IMR-90 (cell line): ENCODE measurements around the gene NKX6-2. TPM values are rescaled to one million over a fixed set of nuclear protein-coding genes. Genes with fewer than 3 reads are reported as not detected.

ENCODE experiments used
- ATAC-seq: fragments of 200-7000 bp; cut with Tn5 transposase; 2 replicates; pipeline ENCODE4 v1.9.1; 2020; ENCODE audit warnings: low read depth, mild to moderate bottlenecking, moderate library complexity
- BruUV-seq: library from RNA; stranded (reverse); fragments of 400-500 nt; replicated peaks from 2 replicates; lab custom pipeline; 2021; lab: Mats Ljungman, UMichigan
- CTCF ChIA-PET: fragments of 300-600 bp; formaldehyde crosslinking; extraction: SDS; loops from one replicate; lab custom pipeline; 2021; ENCODE audit warnings: antibody characterized with exemption; lab: Yijun Ruan, JAX
- POLR2A ChIA-PET: fragments of 300-600 bp; sonication (Branson Sonifier 250); formaldehyde crosslinking; loops from one replicate; lab custom pipeline; 2022; ENCODE audit warnings: antibody characterized with exemption; ENCODE audit not compliant: unreplicated experiment; lab: Charles Lee
- DNase-seq: peaks from one replicate; pipeline ENCODE4 v3.0.0; 2013
- H2AFZ ChIP-seq: replicated peaks from 2 replicates; pipeline ENCODE3; 2013; ENCODE audit warnings: low read length, mild to moderate bottlenecking; ENCODE audit not compliant: poor library complexity
- H2AK5ac ChIP-seq: 2 replicates; pipeline ENCODE4 v1.6.1; 2013; ENCODE audit warnings: low read depth, low read length, inconsistent platforms
- H2AK9ac ChIP-seq: replicated peaks from 2 replicates; pipeline ENCODE3; 2013; ENCODE audit warnings: mild to moderate bottlenecking, low read depth, low read length, moderate library complexity; ENCODE audit not compliant: poor library complexity
- H2BK120ac ChIP-seq: 2 replicates; pipeline ENCODE4 v1.6.1; 2013; ENCODE audit warnings: low read depth, low read length, inconsistent platforms
- H2BK15ac ChIP-seq: 3 replicates; pipeline ENCODE4 v1.6.1; 2013; ENCODE audit warnings: low read depth, low read length, inconsistent platforms
- H2BK20ac ChIP-seq: 2 replicates; pipeline ENCODE4 v1.6.1; 2013; ENCODE audit warnings: low read depth, mild to moderate bottlenecking, inconsistent platforms, low read length, moderate library complexity
- H2BK5ac ChIP-seq: 2 replicates; pipeline ENCODE4 v1.6.1; 2013; ENCODE audit warnings: mild to moderate bottlenecking, low read depth, low read length, inconsistent platforms; ENCODE audit not compliant: poor library complexity, severe bottlenecking
- H3K14ac ChIP-seq: replicated peaks from 2 replicates; pipeline ENCODE4 v1.6.1; 2013; ENCODE audit warnings: low read depth, low read length, inconsistent platforms
- H3K18ac ChIP-seq: 2 replicates; pipeline ENCODE4 v1.6.1; 2013; ENCODE audit warnings: low read depth, low read length, control low read depth
- H3K23ac ChIP-seq: 2 replicates; pipeline ENCODE4 v1.6.1; 2013; ENCODE audit warnings: low read depth, low read length, inconsistent platforms
- H3K27ac ChIP-seq: 2 replicates; pipeline ENCODE4 v1.5.1; 2013; ENCODE audit warnings: mild to moderate bottlenecking, control low read depth, low read length; ENCODE audit not compliant: insufficient read depth
- H3K27me3 ChIP-seq: 2 replicates; pipeline ENCODE4 v1.6.1; 2013; ENCODE audit warnings: low read length; ENCODE audit not compliant: control insufficient read depth, insufficient read depth
- H3K36me3 ChIP-seq: 2 replicates; pipeline ENCODE4 v1.6.1; 2013; ENCODE audit warnings: low read length, mixed read lengths; ENCODE audit not compliant: control insufficient read depth, insufficient read depth
- H3K4ac ChIP-seq: 2 replicates; pipeline ENCODE4 v1.6.1; 2013; ENCODE audit warnings: low read depth, low read length, inconsistent platforms
- H3K4me1 ChIP-seq: 2 replicates; pipeline ENCODE4 v1.6.1; 2013; ENCODE audit warnings: low read length, mixed read lengths; ENCODE audit not compliant: control insufficient read depth, insufficient read depth
- H3K4me2 ChIP-seq: 2 replicates; pipeline ENCODE4 v1.6.1; 2013; ENCODE audit warnings: low read depth, mild to moderate bottlenecking, control low read depth, low read length, moderate library complexity
- H3K4me3 ChIP-seq: 2 replicates; pipeline ENCODE4 v1.5.1; 2013; ENCODE audit warnings: low read depth, mild to moderate bottlenecking, control low read depth, low read length, moderate library complexity; ENCODE audit not compliant: insufficient read depth
- H3K56ac ChIP-seq: 2 replicates; pipeline ENCODE4 v1.6.1; 2013; ENCODE audit warnings: low read length, inconsistent platforms; ENCODE audit not compliant: insufficient read depth; ENCODE audit errors: extremely low read depth
- H3K79me1 ChIP-seq, 2 experiments: 2 replicates each; pipeline ENCODE4 v1.6.1; 2013; ENCODE audit warnings: low read length in 2 of 2, inconsistent platforms in 1 of 2, low read depth in 1 of 2
- H3K9ac ChIP-seq: 2 replicates; pipeline ENCODE4 v1.6.1; 2013; ENCODE audit warnings: low read depth, low read length, control low read depth
- H3K9me1 ChIP-seq: 2 replicates; pipeline ENCODE4 v1.6.1; 2013; ENCODE audit warnings: low read length, inconsistent platforms; ENCODE audit not compliant: insufficient read depth
- H3K9me3 ChIP-seq: 2 replicates; pipeline ENCODE4 v1.6.1; 2013; ENCODE audit warnings: low read length; ENCODE audit not compliant: control insufficient read depth, insufficient read depth
- H4K20me1 ChIP-seq: 2 replicates; pipeline ENCODE4 v1.6.1; 2013; ENCODE audit warnings: low read length, inconsistent platforms; ENCODE audit not compliant: insufficient read depth
- H4K5ac ChIP-seq: 2 replicates; pipeline ENCODE4 v1.6.1; 2013; ENCODE audit warnings: mild to moderate bottlenecking, low read depth, low read length, control low read depth
- H4K8ac ChIP-seq, 2 experiments: 2 replicates each; pipeline ENCODE4 v1.6.1; 2013; ENCODE audit warnings: low read depth in 2 of 2, low read length in 2 of 2, control low read depth in 1 of 2, inconsistent platforms in 1 of 2
- H4K91ac ChIP-seq: 2 replicates; pipeline ENCODE4 v1.6.1; 2013; ENCODE audit warnings: low read depth, low read length, inconsistent platforms; ENCODE audit not compliant: insufficient read depth
- BHLHE40 ChIP-seq: fragments of 150-350 bp; IDR thresholded peaks from 2 replicates; pipeline ENCODE4 v1.6.1; 2016; ENCODE audit warnings: mild to moderate bottlenecking, low read depth, low read length
- CEBPB ChIP-seq: IDR thresholded peaks from 2 replicates; pipeline ENCODE4 v1.6.1; 2012; ENCODE audit warnings: low read depth, low read length, improper control_type of control experiment
- CHD1 ChIP-seq: IDR thresholded peaks from 2 replicates; pipeline ENCODE4 v1.6.1; 2012; ENCODE audit warnings: low read depth, low read length, improper control_type of control experiment
- ELK1 ChIP-seq: fragments of 150-350 bp; IDR thresholded peaks from 2 replicates; pipeline ENCODE4 v1.6.1; 2016; ENCODE audit warnings: low read depth, mild to moderate bottlenecking, low read length, moderate library complexity, borderline replicate concordance
- FOS ChIP-seq: fragments of 150-350 bp; IDR thresholded peaks from 2 replicates; pipeline ENCODE4 v1.6.1; 2016; ENCODE audit warnings: low read depth, low read length
- MAFK ChIP-seq: IDR thresholded peaks from 2 replicates; pipeline ENCODE4 v1.6.1; 2012; ENCODE audit warnings: low read depth, low read length, improper control_type of control experiment
- MAZ ChIP-seq: IDR thresholded peaks from 2 replicates; pipeline ENCODE4 v1.6.1; 2012; ENCODE audit warnings: low read depth, mild to moderate bottlenecking, low read length, improper control_type of control experiment, moderate library complexity, borderline replicate concordance
- MXI1 ChIP-seq: IDR thresholded peaks from 2 replicates; pipeline ENCODE4 v1.6.1; 2012; ENCODE audit warnings: low read depth, mild to moderate bottlenecking, low read length, moderate library complexity, borderline replicate concordance
- NFE2L2 ChIP-seq: fragments of 150-350 bp; IDR thresholded peaks from 2 replicates; pipeline ENCODE4 v1.6.1; 2016; ENCODE audit warnings: low read depth, mild to moderate bottlenecking, low read length
- POLR2A ChIP-seq: IDR thresholded peaks from 2 replicates; pipeline ENCODE4 v1.6.1; 2012; ENCODE audit warnings: mild to moderate bottlenecking, low read depth, low read length
- RAD21 ChIP-seq: IDR thresholded peaks from 2 replicates; pipeline ENCODE4 v1.6.1; 2012; ENCODE audit warnings: low read length, improper control_type of control experiment
- RCOR1 ChIP-seq: IDR thresholded peaks from 2 replicates; pipeline ENCODE4 v1.6.1; 2012; ENCODE audit warnings: mild to moderate bottlenecking, low read length, improper control_type of control experiment; ENCODE audit not compliant: insufficient replicate concordance
- RFX5 ChIP-seq: IDR thresholded peaks from 2 replicates; pipeline ENCODE4 v1.8.0; 2012; ENCODE audit warnings: low read depth, mild to moderate bottlenecking, low read length, moderate library complexity
- SMC3 ChIP-seq: fragments of 150-350 bp; IDR thresholded peaks from 2 replicates; pipeline ENCODE4 v1.6.1; 2016; ENCODE audit warnings: low read depth, mild to moderate bottlenecking, antibody characterized with exemption, low read length, moderate library complexity
- USF2 ChIP-seq: fragments of 150-350 bp; IDR thresholded peaks from 2 replicates; pipeline ENCODE4 v1.6.1; 2017; ENCODE audit warnings: mild to moderate bottlenecking, antibody characterized with exemption, low read length, low read depth
- WGBS, 2 experiments: methylation state at CpG; one replicate each; pipeline versions ENCODE4 v1.1.5 to v1.1.7; 2013; ENCODE audit warnings: missing lambda C conversion rate in 2 of 2; ENCODE audit not compliant: insufficient read length in 1 of 2; ENCODE audit errors: extremely low coverage in 2 of 2; 5-methylcytosine and 5-hydroxymethylcytosine counted together
- dilution Hi-C: fragments of 300-500 bp; cut with HindIII; formaldehyde crosslinking; loops from one replicate; pipeline ENCODE4 v1.14.3; 2018; ENCODE audit warnings: low sequenced_read_pairs; ENCODE audit not compliant: unreplicated experiment
- in situ Hi-C: fragments of 300-500 bp; cut with MboI; formaldehyde crosslinking; loops from 3 replicates; pipeline ENCODE4 v1.14.3; 2019; ENCODE audit warnings: low sequenced_read_pairs, inconsistent platforms, mixed read lengths
- intact Hi-C: fragments of 100-400 bp; cut with micrococcal nuclease; formaldehyde crosslinking; loops from 2 replicates; pipeline ENCODE4 v1.10.0; 2022
- polyA plus RNA-seq, 3 experiments: library from polyadenylated mRNA; depleted of rRNA; stranded (reverse); fragments of >200 nt; gene quantifications; 2 replicates each; pipeline ENCODE4 v1.2.3, GENCODE V29; 2012; ENCODE audit warnings: low replicate concordance in 1 of 3
- total RNA-seq: library from RNA; depleted of rRNA; stranded (reverse); fragments of >200 nt; gene quantifications from 2 replicates; pipeline ENCODE4 v1.2.3, GENCODE V29; 2012
- TF ChIP-seq, protein P1 (sequence below): conservative IDR thresholded peaks from 2 replicates; pipeline ENCODE4 v1.5.1; 2012; ENCODE audit warnings: mild to moderate bottlenecking, low read depth, low read length, improper control_type of control experiment

NKX6-2 gene
- total and polyA plus RNA-seq, 2 of the 4 experiments (the other 2 are of a cell fraction) = not detected

DNA sequence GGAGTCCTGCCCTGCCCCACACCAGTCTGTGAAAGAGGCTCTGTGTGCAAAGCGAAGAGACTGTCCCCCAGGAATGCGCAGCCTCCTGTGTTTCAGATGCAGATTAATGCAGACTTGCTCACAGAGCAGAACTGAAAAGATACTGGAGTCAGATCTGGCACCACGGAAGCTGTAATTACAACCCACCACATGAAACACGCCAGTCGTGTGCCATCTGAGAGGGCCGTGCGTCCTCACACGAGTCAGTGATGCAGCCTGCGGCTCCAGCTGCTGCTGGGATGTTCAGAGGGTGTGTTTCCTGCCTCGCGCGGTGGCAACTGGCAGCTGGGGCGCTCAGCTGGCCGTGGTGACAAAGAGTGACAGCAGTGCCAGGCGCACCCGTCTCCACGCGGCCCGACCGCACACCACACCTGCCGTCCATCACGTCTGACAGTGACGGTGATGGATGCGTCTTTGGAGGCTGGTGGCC is 50.0 kb downstream of the NKX6-2 start:
- no peak overlapping the region for H3K9ac ChIP-seq
- H3K4me3 ChIP-seq = no peak overlapping the region
- H3K4me1 ChIP-seq = no peaks in the 10 kb centered on the region
- no peak overlapping the region for H3K14ac ChIP-seq
- 94% methylated on average over 15 of the region's 24 CpGs; no CpG with 5 or more reads in 1 of the 2 experiments for WGBS, 2 experiments
- H3K56ac ChIP-seq = no peak overlapping the region
- CTCF ChIA-PET = no interaction called here
- TF ChIP-seq CHD1 = no peak
- no peak for TF ChIP-seq USF2
- TF ChIP-seq RAD21 = no peak
- TF ChIP-seq, protein P1, sequence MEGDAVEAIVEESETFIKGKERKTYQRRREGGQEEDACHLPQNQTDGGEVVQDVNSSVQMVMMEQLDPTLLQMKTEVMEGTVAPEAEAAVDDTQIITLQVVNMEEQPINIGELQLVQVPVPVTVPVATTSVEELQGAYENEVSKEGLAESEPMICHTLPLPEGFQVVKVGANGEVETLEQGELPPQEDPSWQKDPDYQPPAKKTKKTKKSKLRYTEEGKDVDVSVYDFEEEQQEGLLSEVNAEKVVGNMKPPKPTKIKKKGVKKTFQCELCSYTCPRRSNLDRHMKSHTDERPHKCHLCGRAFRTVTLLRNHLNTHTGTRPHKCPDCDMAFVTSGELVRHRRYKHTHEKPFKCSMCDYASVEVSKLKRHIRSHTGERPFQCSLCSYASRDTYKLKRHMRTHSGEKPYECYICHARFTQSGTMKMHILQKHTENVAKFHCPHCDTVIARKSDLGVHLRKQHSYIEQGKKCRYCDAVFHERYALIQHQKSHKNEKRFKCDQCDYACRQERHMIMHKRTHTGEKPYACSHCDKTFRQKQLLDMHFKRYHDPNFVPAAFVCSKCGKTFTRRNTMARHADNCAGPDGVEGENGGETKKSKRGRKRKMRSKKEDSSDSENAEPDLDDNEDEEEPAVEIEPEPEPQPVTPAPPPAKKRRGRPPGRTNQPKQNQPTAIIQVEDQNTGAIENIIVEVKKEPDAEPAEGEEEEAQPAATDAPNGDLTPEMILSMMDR = no peak
- TF ChIP-seq RFX5 = no peak
- no peak for TF ChIP-seq MAFK
- TF ChIP-seq SMC3 = no peak
- no peak for TF ChIP-seq BHLHE40
- TF ChIP-seq CEBPB = no peak
- TF ChIP-seq FOS = no peak
- TF ChIP-seq MXI1 = no peak
- TF ChIP-seq ELK1 = no peak
- TF ChIP-seq POLR2A = no peak
- no peak for TF ChIP-seq MAZ
- TF ChIP-seq NFE2L2 = no peak
- no peak for TF ChIP-seq RCOR1
- H2AK5ac ChIP-seq = no peak overlapping the region
- no peak overlapping the region for H2BK5ac ChIP-seq
- H4K5ac ChIP-seq = no peak overlapping the region
- in situ Hi-C loops (no loop called here), intact Hi-C loops (no loop called here), dilution Hi-C loops (no loop called here)
- no peaks in the 10 kb centered on the region for H3K36me3 ChIP-seq
- no peak overlapping the region for H2AFZ ChIP-seq
- H3K18ac ChIP-seq = no peak overlapping the region
- no peaks in the 10 kb centered on the region for H3K9me3 ChIP-seq
- no peak overlapping the region for H3K4me2 ChIP-seq
- H2BK15ac ChIP-seq = no peak overlapping the region
- no peaks in the 10 kb centered on the region for H3K27me3 ChIP-seq
- no peaks in the 10 kb centered on the region for H4K20me1 ChIP-seq
- peaks cover 3% of the 10 kb centered on the region; the same call in 1 of the 2 replicates for H3K9me1 ChIP-seq
- no peak overlapping the region for H3K4ac ChIP-seq
- H4K8ac ChIP-seq = no peak overlapping the region
- H2BK120ac ChIP-seq = no peak overlapping the region
- no peak overlapping the region for H2AK9ac ChIP-seq
- no peak overlapping the region for H4K91ac ChIP-seq
- BruUV-seq = no TSS peak
- H3K27ac ChIP-seq = no peak overlapping the region
- no peak for ATAC-seq
- no peak for DNase-seq
- no peak overlapping the region for H3K23ac ChIP-seq
- H3K79me1 ChIP-seq = no peaks in the 10 kb centered on the region
- POLR2A ChIA-PET = no interaction called here
- H2BK20ac ChIP-seq = no peak overlapping the region
